Fibroblast of the aortic adventitia (primary cell): Measurements from ENCODE around the gene WASHC3. TPM values are rescaled to one million over a fixed set of nuclear protein-coding genes. Genes with fewer than 3 reads are reported as not detected.
A peak's percentile ranks its signal among the peaks of the same experiment; 100 is the strongest.
"Not testable (repeated sequence)": the region's sequence is repeated elsewhere in the genome, so short reads cannot be mapped to it uniquely, and the experiment has no call there.

Experiments
- DNase-seq: peaks from one replicate; pipeline ENCODE4 v3.0.0-alpha.2; 2010; ENCODE audit warnings: low read depth
- H3K4me3 ChIP-seq: 2 replicates; pipeline ENCODE4 v1.5.1; 2011; ENCODE audit warnings: low read depth, mild to moderate bottlenecking, control low read depth, low read length, moderate library complexity
- total RNA-seq: library from RNA; depleted of rRNA; stranded (reverse); fragments of >200 nt; gene quantifications from 2 replicates; pipeline ENCODE4 v1.2.3, GENCODE V29; 2012; ENCODE audit warnings: low replicate concordance
- TF ChIP-seq, protein P1 (sequence below): IDR thresholded peaks from 2 replicates; pipeline ENCODE4 v1.5.1; 2011; ENCODE audit warnings: mild to moderate bottlenecking, low read length, control low read depth, inconsistent platforms; ENCODE audit not compliant: insufficient read depth

WASHC3 gene
- total RNA-seq, 1 donor: 141 TPM

GRCh38 chr12:102093319-102093718 is 31.5 kb upstream of the WASHC3 start:
- DNase-seq: peak; percentile 54
- H3K4me3 ChIP-seq: no peak overlapping the region
- TF ChIP-seq, protein P1, sequence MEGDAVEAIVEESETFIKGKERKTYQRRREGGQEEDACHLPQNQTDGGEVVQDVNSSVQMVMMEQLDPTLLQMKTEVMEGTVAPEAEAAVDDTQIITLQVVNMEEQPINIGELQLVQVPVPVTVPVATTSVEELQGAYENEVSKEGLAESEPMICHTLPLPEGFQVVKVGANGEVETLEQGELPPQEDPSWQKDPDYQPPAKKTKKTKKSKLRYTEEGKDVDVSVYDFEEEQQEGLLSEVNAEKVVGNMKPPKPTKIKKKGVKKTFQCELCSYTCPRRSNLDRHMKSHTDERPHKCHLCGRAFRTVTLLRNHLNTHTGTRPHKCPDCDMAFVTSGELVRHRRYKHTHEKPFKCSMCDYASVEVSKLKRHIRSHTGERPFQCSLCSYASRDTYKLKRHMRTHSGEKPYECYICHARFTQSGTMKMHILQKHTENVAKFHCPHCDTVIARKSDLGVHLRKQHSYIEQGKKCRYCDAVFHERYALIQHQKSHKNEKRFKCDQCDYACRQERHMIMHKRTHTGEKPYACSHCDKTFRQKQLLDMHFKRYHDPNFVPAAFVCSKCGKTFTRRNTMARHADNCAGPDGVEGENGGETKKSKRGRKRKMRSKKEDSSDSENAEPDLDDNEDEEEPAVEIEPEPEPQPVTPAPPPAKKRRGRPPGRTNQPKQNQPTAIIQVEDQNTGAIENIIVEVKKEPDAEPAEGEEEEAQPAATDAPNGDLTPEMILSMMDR: no peak

DNA sequence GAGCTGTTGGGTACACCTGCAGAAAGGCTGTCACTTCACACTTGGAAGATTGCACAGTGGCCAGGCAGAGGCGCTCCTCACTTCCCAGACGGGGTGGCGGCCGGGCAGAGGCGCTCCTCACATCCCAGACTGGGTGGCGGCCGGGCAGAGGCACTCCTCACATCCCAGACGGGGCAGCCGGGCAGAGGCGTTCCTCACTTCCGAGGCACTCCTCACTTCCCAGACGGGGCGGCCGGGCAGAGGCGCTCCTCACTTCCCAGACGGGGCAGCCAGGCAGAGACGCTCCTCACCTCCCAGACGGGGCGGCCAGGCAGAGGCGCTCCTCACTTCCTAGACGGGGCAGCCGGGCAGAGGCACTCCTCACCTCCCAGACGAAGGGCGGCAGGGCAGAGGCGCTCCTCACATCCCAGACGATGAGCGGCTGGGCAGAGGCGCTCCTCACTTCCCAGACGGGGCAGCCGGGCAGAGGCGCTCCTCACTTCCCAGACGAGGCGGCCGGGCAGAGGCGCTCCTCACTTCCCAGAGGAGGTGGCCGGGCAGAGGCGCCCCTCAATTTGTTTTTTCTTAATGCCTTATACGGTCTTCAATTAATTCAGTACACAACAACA is 27.5 kb upstream of the WASHC3 start:
- DNase-seq, H3K4me3 ChIP-seq: not testable (repeated sequence)

- TF ChIP-seq, protein P1: no peak
- no peak for DNase-seq
- no peak overlapping the region for H3K4me3 ChIP-seq
These were observed 19.1 kb upstream of the WASHC3 start for GRCh38 chr12:102080842-102081241.

GRCh38 chr12:102072092-102072491 is 10.3 kb upstream of the WASHC3 start:
- not testable (repeated sequence) for H3K4me3 ChIP-seq, DNase-seq

- TF ChIP-seq, protein P1: no peak
- no peak for DNase-seq
- H3K4me3 ChIP-seq: no peak overlapping the region
These were observed 7.9 kb upstream of the WASHC3 start for GRCh38 chr12:102069707-102070106.

GRCh38 chr12:102067574-102068258 is 5.9 kb upstream of the WASHC3 start:
- TF ChIP-seq, protein P1: no peak
- no peak overlapping the region for H3K4me3 ChIP-seq
- DNase-seq: peak; percentile 55

DNA sequence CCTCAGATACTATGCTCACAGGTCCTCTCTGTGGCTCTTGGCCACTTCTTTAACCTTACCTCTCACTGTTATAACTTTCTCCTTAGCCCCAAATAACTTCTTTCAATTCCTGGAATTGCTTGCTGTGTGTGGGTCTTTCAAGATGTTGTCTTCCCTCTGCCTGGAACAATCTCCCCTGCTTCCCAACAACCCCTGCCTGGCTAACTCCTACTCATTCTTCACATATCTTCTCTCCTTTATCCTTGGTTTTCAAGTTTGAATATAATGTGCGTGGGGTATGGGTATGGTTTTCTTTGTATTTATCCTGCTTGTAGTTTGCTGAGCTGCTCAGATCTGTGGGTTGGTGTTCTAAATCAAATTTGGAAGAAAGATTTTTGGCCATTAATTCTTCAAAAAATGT is 2.7 kb upstream of the WASHC3 start:
- no peak for DNase-seq
- H3K4me3 ChIP-seq: no peak overlapping the region
- TF ChIP-seq, protein P1: no peak

GRCh38 chr12:102063069-102063468 is 1.3 kb upstream of the WASHC3 start:
- TF ChIP-seq, protein P1: no peak
- no peak for DNase-seq

More at GRCh38 chr12:102063069-102063468, 1.3 kb upstream of the WASHC3 start:
- H3K4me3 ChIP-seq: no peak overlapping the region
